ENCODE data around the gene DUOXA1.
A peak's percentile ranks its signal among the peaks of the same experiment; 100 is the strongest.
"Not testable (repeated sequence)": the region's sequence is repeated elsewhere in the genome, so short reads cannot be mapped to it uniquely, and the experiment has no call there.

The DUOXA1 gene

DNA sequence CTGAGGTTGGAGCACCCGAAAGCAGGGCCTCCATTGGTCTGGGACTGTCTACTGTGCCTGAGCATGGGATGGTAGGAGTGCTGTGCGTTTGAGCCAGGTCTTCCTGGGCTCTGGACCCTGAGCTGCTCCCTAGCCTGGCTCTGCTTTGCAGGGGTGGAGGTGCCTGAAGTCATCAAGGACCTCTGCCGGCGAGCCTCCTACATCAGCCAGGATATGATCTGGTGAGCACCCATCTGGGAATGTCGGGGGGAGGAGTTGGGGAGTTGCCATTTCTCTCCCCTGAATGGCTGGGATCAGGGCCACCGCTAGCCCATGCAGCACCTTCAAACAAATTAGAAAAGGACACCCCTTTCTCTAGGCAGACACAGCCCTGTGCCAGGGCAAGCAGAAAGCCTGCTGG is 20.8 kb upstream of the DUOXA1 start:
- DNase-seq = no peak

DNA sequence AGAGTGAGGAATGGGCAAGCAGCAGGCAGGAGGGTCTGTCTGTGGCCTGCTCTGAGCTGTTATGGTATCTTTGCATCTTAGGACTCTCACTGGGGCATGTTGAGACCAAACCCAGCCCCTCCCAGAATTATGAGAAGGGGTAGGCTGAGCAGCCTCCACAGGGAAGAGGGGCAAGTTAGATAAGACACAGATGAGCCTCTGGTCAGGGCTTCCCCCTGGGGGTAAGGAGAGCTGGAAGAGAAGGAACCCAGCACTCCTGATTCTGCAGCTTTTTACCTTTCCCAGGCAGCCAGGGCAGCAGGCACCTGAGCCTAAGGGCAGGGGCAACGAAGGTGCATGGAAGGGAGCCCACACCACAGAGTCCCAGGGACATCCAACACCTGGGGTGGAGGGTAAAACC is 19.4 kb upstream of the DUOXA1 start:
- no peak for DNase-seq

DNA sequence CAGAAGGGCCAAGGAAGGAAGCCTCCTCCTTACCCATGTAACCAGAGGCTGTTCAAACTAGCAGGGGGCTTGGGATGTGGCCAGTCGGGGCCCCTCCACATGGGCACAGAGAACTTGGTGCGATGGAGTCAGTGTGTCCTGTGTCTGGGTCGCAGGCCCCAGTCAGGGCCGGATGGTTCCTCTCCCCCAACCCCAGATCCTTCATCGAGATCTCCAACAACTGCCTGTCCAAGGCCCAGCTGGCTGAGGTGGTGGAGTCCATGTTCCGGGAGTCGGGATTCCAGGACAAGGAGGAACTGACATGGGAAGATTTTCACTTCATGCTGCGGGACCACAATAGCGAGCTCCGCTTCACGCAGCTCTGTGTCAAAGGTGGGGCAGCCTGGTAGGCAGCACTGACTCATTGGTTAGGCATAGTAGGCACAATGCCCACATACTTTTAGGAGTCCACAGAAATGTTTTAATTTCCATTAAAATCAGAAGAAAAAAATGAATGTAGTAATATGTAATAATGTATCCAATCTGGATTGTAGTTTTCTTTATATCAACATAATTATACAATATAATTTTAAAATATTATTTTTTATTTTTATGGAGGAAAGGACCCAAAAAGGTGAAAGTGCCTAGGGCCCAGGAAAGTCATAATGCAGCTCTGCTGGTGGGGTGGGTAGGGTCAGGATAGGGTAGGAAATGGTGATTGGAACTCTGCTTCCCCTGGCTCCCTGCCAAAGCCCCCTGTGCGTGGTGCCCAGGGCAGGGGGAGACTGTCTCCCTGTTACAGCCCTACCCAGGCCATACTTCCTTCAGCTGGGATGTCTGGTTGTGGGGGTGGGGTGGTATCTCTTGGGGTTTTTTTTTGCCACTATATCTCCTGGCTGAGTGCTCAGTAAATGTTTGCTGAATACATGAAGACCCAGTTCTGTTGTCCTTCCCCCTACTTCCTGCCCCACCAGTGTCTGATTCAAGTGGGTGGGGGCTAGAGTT is 18.7 kb upstream of the DUOXA1 start:
- DNase-seq = no peak

DNA sequence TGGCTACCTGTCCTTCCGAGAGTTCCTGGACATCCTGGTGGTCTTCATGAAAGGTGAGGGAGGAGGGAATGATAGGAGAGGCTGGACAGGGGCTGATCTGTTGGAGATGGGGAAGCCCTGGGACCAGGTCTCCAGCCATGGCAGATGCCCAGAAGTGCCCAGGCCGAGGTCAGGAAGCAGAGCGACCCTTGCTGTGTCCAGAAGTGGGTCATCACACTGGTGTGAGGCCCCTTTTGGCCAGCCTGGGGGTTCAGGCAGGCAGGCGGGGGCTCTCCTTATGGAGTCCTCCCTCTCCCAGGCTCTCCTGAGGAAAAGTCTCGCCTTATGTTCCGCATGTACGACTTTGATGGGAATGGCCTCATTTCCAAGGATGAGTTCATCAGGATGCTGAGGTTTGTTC is 17.9 kb upstream of the DUOXA1 start:
- no peak for DNase-seq

DNA sequence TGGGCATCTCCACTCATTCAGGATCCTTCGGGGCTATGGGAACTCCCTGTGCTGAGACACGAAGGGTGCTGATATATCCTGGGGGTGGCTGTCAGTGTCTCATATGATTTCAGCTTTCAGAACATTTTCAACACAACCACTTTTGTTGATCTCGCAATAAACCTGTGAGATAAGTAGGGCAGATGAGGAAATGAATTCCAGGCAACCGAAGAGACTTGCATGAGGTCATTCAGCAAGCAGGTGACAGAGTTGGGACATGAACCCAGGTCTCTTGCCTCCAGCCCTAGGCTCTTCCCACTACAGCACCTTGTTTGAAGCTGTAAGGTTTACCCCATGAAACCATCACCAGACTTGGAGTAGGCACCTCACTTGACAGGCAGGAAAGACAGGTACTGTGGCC is 16.7 kb upstream of the DUOXA1 start:
- DNase-seq = no peak

DNA sequence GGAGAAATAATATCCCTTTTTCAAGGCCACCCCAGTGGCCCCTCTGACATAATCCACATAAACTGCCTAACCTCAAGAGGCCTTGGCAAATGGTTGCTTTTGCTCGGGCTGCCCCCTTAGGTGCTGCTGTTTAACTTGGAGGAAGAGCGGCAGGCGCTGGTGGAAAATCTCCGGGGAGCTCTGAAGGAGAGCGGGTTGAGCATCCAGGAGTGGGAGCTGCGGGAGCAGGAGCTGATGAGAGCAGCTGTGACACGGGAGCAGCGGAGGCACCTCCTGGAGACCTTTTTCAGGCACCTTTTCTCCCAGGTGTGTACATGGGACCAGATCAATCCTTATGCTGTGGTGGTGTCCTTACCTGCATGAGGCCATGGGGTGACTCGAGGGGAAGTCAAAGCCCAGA is 15.1 kb upstream of the DUOXA1 start:
- DNase-seq = no peak

GRCh38 chr15:45143946-45144345 is 14.3 kb upstream of the DUOXA1 start:
- no peak for DNase-seq

DNA sequence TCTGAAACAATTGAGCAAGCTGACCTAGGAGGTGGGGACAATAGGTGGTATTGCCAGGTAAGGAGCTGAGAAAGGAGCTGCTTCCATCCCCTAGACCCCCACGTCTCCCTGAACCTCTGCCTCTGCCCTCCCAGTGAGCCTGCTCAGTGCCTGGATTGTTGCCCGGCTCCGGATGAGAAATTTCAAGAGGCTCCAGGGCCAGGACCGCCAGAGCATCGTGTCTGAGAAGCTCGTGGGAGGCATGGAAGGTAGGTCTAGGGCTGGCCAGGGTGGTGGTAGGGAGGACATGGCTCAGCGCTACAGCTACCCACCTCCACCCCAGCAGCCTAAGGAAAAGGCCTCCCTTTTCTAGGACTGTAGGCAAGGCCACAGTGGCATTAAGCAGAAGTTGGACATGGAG is 13.4 kb upstream of the DUOXA1 start:
- no peak for DNase-seq

DNA sequence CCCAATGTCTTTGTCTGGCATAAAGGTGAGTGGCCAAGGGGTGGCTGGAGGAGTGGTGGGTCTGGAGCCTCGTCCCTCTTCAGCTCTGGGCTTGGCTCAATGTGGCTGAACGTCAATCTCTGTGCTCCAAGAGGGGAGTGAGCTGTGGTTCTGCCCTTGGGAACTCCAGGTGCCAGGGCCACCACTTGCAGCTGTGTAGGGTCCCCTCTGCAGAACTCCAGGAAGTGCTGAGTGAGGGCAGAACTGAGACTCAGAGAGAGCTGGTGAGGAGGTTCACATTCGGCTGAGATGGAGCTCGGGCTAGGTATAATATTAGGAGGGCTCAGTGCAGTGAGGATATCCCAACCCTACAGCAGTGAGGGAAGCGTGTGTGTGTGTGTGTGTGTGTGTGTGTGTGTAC is 11.7 kb upstream of the DUOXA1 start:
- no peak for DNase-seq

GRCh38 chr15:45140557-45141250 is 11.0 kb upstream of the DUOXA1 start:
- DNase-seq = no peak

- DNase-seq = no peak
These were observed 10.1 kb upstream of the DUOXA1 start for GRCh38 chr15:45139770-45140169.

GRCh38 chr15:45138814-45139765 is 9.4 kb upstream of the DUOXA1 start:
- no peak for DNase-seq

DNA sequence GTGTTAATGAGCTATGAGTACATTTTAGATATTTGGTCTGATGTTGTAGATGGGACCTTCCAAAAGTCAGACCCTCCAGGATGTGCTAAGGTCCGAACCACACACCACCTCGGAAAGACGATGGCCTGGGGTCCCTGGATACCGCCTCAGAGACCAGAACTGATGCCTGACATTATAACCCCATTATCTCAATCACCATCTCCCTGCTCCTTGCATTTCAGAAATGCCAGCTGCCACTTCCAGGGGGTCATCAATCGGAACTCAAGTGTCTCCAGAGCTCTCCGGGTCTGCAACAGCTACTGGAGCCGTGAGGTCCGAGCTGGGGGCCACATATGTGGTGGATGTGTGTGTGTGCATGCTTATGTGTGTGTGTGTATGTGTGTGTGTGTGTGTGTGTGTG is 8.0 kb upstream of the DUOXA1 start:
- no peak for DNase-seq

DNA sequence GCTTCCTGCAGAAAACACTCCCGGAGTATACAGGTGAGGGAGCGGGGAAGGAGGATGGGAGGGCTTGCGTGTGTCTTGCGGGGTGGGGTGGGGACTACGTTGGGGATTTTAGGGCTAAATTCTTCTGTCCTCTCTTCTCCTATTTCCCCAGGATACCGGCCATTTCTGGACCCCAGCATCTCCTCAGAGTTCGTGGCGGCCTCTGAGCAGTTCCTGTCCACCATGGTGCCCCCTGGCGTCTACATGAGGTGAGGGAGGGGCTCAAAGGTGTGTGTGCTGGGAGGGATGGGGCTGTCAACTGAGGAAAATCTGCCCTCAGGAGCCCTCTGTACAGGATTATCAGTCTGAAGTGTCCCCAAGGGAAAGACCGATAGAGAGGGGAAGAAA is 6.7 kb upstream of the DUOXA1 start:
- no peak for DNase-seq

- DNase-seq = not testable (repeated sequence)
These were observed 6.2 kb upstream of the DUOXA1 start for GRCh38 chr15:45135705-45136377.

DNA sequence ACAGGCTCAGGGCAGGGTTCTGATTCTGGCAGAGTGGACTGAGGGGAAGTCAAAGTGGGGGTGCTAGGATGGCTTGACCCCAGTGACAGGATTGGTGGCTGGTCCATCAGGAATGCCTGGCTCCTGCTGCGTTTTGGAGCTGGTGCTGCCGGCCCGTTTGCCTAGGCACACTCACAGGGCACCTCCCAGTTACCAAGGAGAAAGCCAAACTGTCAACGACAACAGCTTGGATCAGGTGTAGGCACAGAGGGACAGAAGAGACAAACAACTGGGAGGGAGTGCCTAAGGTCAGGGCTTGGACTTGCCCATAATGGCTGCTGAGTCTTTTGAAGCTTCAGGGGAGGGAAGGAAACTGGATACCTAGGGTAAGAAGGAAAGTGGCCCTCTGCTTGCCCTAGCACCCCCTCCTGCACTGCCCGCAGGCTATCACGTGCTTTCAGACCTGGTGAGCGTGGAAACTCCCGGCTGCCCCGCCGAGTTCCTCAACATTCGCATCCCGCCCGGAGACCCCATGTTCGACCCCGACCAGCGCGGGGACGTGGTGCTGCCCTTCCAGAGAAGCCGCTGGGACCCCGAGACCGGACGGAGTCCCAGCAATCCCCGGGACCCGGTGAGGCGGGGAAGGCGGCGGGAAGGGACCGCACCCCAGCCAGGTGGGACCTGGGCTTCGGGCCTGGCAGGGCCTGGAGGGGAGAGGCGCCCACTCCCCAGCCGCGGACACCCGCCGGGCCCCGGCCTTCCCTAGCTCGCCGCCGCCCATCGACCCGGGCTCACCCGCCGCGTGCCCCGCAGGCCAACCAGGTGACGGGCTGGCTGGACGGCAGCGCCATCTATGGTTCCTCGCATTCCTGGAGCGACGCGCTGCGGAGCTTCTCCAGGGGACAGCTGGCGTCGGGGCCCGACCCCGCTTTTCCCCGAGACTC is 5.3 kb upstream of the DUOXA1 start:
- DNase-seq = peak in 1 of 2 donors; percentile 16

GRCh38 chr15:45134046-45134445 is 4.4 kb upstream of the DUOXA1 start:
- DNase-seq = no peak

- DNase-seq = no peak
These were observed 3.9 kb upstream of the DUOXA1 start for GRCh38 chr15:45133561-45133920.

DNA sequence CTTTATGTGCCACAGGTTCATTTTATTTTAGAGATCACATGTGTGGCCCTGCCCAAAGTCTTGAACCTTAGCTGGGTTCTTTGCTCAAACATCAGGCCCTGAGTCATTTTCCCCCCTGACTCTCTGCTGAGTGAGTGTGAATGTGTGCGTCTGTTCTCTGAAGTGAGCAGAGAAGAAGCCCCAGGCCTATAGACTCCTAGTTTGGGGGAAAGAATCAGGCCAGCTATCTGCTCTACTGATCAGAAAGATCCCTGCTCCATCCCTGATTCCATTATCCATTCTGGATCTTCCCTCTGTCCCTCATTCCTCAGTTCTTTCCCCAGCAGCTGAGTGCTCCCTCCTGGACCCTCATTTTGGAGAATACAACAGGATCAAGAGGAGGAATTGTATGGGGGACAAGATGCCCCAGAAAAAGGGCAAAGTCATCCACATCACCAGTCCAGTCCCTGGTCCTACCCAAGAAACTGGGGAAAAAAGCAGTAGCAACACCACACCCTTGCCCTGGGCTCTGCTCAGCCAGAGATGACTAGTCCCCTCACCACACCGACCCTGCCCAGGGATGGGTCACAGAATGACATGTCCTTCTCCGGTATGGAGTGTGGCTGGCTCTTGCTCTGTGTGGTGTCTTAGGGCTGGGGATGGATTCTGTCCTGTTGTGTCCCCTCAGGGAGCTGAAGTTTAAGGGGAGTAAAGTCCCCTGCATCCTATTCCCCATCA is 3.3 kb upstream of the DUOXA1 start:
- no peak for DNase-seq

GRCh38 chr15:45131510-45131909 is 1.8 kb upstream of the DUOXA1 start:
- no peak for DNase-seq
